ENCODE results near the gene ADAMTS20. TPM values are rescaled to one million over a fixed set of nuclear protein-coding genes. Genes with fewer than 3 reads are reported as not detected.

The ADAMTS20 gene
- total RNA-seq, 2 donors from 2014 or later: 0.70 to 1.1 TPM

DNA sequence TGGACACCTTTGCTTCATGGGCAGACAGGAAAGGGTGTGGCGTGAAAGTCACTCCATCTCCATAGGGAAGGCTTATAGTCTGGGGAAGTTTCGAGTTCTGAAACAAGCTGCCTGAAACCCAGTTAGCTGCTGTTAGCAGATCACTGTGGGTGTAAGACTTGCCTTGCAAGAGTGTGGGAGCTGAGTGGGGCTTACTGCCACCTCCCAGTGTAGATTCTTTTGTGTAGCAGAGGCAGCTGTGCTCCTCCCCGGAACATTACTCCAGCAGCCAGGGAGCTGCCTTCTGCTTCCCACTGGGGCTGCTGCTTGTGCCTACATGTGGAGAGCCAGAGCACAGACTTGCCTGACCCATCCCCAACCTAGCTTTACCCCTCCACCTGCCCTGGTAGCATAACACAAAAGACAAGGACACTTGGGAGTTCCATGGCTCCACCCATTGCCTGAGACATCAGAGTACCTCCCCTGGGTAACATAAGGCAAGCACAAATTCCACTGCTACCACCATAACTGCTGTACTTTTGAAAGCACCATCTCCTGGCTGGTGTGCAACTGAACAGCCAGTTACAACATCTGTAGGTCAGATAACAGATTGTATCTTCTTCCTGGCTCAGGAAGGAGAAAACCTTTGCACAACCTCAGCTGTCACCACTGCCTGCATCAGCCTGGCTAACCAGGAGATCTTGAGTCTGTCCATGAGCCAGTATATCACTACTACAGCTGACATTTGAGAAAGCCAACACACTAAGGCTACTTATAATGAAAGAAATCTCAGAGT is 69.5 kb downstream of the ADAMTS20 start:
- H3K9me3 Mint-ChIP-seq: peaks cover 3% of the 10 kb centered on the region
- H3K4me3 Mint-ChIP-seq: no peak overlapping the region
- 92 to 100% methylated on average over 1 to 3 of the region's 3 CpGs for WGBS, 2 experiments (ENCODE audit: insufficient coverage in 1 of 2, insufficient read length in 1 of 2)
- H3K36me3 Mint-ChIP-seq (ENCODE audit: low read depth): no peaks in the 10 kb centered on the region
- no peaks in the 10 kb centered on the region for H3K27me3 Mint-ChIP-seq (ENCODE audit: insufficient read depth)
- no peaks in the 10 kb centered on the region for H3K27me3 ChIP-seq (ENCODE audit: control insufficient read depth, insufficient read depth, low read length, poor library complexity, severe bottlenecking)
- H3K36me3 ChIP-seq (ENCODE audit: control insufficient read depth, insufficient read depth, low read length): no peaks in the 10 kb centered on the region
- no peak overlapping the region for H3K27ac ChIP-seq (ENCODE audit: low read depth, low read length)
- H3K4me1 ChIP-seq (ENCODE audit: control insufficient read depth, insufficient read depth, low read length): no peaks in the 10 kb centered on the region
- no peak overlapping the region for H3K4me3 ChIP-seq (ENCODE audit: low read length)
- no peak overlapping the region for H3K27ac Mint-ChIP-seq
- TF ChIP-seq, protein P1, sequence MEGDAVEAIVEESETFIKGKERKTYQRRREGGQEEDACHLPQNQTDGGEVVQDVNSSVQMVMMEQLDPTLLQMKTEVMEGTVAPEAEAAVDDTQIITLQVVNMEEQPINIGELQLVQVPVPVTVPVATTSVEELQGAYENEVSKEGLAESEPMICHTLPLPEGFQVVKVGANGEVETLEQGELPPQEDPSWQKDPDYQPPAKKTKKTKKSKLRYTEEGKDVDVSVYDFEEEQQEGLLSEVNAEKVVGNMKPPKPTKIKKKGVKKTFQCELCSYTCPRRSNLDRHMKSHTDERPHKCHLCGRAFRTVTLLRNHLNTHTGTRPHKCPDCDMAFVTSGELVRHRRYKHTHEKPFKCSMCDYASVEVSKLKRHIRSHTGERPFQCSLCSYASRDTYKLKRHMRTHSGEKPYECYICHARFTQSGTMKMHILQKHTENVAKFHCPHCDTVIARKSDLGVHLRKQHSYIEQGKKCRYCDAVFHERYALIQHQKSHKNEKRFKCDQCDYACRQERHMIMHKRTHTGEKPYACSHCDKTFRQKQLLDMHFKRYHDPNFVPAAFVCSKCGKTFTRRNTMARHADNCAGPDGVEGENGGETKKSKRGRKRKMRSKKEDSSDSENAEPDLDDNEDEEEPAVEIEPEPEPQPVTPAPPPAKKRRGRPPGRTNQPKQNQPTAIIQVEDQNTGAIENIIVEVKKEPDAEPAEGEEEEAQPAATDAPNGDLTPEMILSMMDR (conservative IDR thresholded peaks at IDR 0.05): no peak
- H3K4me1 Mint-ChIP-seq: no peaks in the 10 kb centered on the region
- no peak overlapping the region for H3K9ac ChIP-seq (ENCODE audit: extremely low read depth, low read length, poor library complexity, severe bottlenecking)
- no peaks in the 10 kb centered on the region for H3K9me3 ChIP-seq (ENCODE audit: control insufficient read depth, low read length)
- DNase-seq: peak; percentile 49

DNA sequence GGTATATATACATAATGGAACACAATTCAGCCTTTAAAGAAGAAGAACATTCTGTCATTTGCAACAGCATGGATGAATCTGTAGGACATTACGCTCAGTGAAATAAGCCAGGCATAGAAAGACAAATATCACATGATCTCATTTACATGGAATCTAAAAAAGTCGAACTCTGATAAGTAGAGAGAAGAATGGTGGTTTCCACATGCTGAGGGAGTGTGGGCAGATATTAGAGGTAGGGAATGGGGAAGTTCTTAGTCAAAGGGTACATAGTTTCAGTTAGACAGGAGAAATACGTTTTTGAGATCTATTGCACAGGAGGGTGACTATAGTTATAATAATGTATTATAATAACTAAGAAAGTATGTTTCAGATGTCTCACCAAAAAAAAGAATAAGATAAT is 71.4 kb downstream of the ADAMTS20 start:
- Mint-ChIP-seq H3K27ac (no peak overlapping the region), H3K36me3 (ENCODE audit: low read depth) (no peaks in the 10 kb centered on the region), H3K27me3 (ENCODE audit: insufficient read depth) (no peaks in the 10 kb centered on the region), H3K4me1 (no peaks in the 10 kb centered on the region), H3K9me3 (peaks cover 2% of the 10 kb centered on the region), H3K4me3 (no peak overlapping the region)
- H3K27ac ChIP-seq (ENCODE audit: low read depth, low read length): no peak overlapping the region
- no peaks in the 10 kb centered on the region for H3K9me3 ChIP-seq (ENCODE audit: control insufficient read depth, low read length)
- H3K4me3 ChIP-seq (ENCODE audit: low read length): no peak overlapping the region
- WGBS, 2 experiments (ENCODE audit: insufficient coverage in 1 of 2, insufficient read length in 1 of 2): 86 to 100% methylated on average over 1 to 3 of the region's 3 CpGs
- no peak for DNase-seq
- H3K9ac ChIP-seq (ENCODE audit: extremely low read depth, low read length, poor library complexity, severe bottlenecking): no peak overlapping the region
- TF ChIP-seq, protein P1 (conservative IDR thresholded peaks at IDR 0.05): no peak
- H3K36me3 ChIP-seq (ENCODE audit: control insufficient read depth, insufficient read depth, low read length): no peaks in the 10 kb centered on the region
- no peaks in the 10 kb centered on the region for H3K4me1 ChIP-seq (ENCODE audit: control insufficient read depth, insufficient read depth, low read length)
- H3K27me3 ChIP-seq (ENCODE audit: control insufficient read depth, insufficient read depth, low read length, poor library complexity, severe bottlenecking): no peaks in the 10 kb centered on the region

DNA sequence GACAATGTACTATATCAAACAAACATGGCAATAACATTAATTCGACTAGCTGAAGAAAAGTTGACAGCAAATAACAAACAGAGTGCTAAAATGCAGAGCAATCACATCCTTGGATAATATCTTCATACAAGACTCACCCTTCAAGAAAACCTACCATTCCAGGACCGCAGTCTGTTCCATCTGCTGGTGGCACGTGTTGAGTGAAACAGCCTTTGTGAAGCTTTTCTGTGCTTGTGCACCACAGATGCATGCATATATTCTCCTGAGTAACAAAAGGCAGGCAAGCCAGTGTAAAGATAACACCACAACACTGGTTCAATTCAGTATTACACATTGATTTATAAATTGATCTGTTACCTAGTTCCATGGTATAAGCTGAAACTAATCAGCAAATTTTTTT is 89.3 kb downstream of the ADAMTS20 start:
- no peak overlapping the region for H3K9ac ChIP-seq (ENCODE audit: extremely low read depth, low read length, poor library complexity, severe bottlenecking)
- no peak for DNase-seq
- no peaks in the 10 kb centered on the region for H3K4me1 ChIP-seq (ENCODE audit: control insufficient read depth, insufficient read depth, low read length)
- H3K36me3 Mint-ChIP-seq (ENCODE audit: low read depth): no peaks in the 10 kb centered on the region
- H3K27ac Mint-ChIP-seq: no peak overlapping the region
- H3K36me3 ChIP-seq (ENCODE audit: control insufficient read depth, insufficient read depth, low read length): no peaks in the 10 kb centered on the region
- no peak overlapping the region for H3K27ac ChIP-seq (ENCODE audit: low read depth, low read length)
- H3K9me3 ChIP-seq (ENCODE audit: control insufficient read depth, low read length): peaks cover 4% of the 10 kb centered on the region
- WGBS, 2 experiments (ENCODE audit: insufficient coverage in 1 of 2, insufficient read length in 1 of 2): 80 to 88% methylated on average over 1 to 3 of the region's 3 CpGs
- no peak overlapping the region for H3K4me3 Mint-ChIP-seq
- H3K9me3 Mint-ChIP-seq: peaks cover 4% of the 10 kb centered on the region
- no peaks in the 10 kb centered on the region for H3K4me1 Mint-ChIP-seq
- TF ChIP-seq, protein P1 (conservative IDR thresholded peaks at IDR 0.05): no peak
- no peaks in the 10 kb centered on the region for H3K27me3 Mint-ChIP-seq (ENCODE audit: insufficient read depth)
- H3K4me3 ChIP-seq (ENCODE audit: low read length): no peak overlapping the region
- no peaks in the 10 kb centered on the region for H3K27me3 ChIP-seq (ENCODE audit: control insufficient read depth, insufficient read depth, low read length, poor library complexity, severe bottlenecking)

Data from endodermal cell (in vitro differentiated cells).